Lower leg skin (tissue), 4 donors: Measurements from ENCODE around the gene FERMT3. TPM values are rescaled to one million over a fixed set of nuclear protein-coding genes. Genes with fewer than 3 reads are reported as not detected.

Experiments
- DNase-seq, 2 donors: peaks; one replicate each; pipeline ENCODE4 v3.0.0-alpha.2; 2019; ENCODE audit warnings: low spot score in 2 of 2
- H3K4me3 ChIP-seq: fragments of 200-600 bp; sonication (generic); 2 replicates; pipeline ENCODE4 v1.5.1; 2017; ENCODE audit warnings: mild to moderate bottlenecking, low read depth; ENCODE audit not compliant: poor library complexity, severe bottlenecking
- POLR2A ChIP-seq, 2 donors: fragments of 450-650 bp; IDR thresholded peaks; one replicate each; pipeline ENCODE4 v1.6.1; 2016 to 2017; ENCODE audit warnings: antibody characterized with exemption in 2 of 2, mild to moderate bottlenecking in 1 of 2, moderate library complexity in 1 of 2
- WGBS, 2 donors: methylation state at CpG; one replicate each; pipeline ENCODE4 v1.1.5; 2018; 5-methylcytosine and 5-hydroxymethylcytosine counted together
- intact Hi-C: fragments of 100-400 bp; cut with DNase I; formaldehyde crosslinking; loops from one replicate; pipeline ENCODE4 v1.15.0; 2023; ENCODE audit warnings: low total_unique reads
- total RNA-seq, 4 donors: library from RNA; depleted of rRNA; stranded (reverse); fragments of >200 nt; gene quantifications; one replicate each; pipeline ENCODE4 v1.1.0, GENCODE V29; 2016
- TF ChIP-seq, protein P1 (sequence below), 3 donors: fragments of 450-650 bp; IDR thresholded peaks; one replicate each; pipeline ENCODE4 v1.5.1; 2016; ENCODE audit warnings: antibody characterized with exemption in 3 of 3, mild to moderate bottlenecking in 3 of 3, moderate library complexity in 2 of 3

The FERMT3 gene
- total RNA-seq, 4 donors from 2014 or later, result 5.1 to 10.5 (median 8.9) TPM

DNA sequence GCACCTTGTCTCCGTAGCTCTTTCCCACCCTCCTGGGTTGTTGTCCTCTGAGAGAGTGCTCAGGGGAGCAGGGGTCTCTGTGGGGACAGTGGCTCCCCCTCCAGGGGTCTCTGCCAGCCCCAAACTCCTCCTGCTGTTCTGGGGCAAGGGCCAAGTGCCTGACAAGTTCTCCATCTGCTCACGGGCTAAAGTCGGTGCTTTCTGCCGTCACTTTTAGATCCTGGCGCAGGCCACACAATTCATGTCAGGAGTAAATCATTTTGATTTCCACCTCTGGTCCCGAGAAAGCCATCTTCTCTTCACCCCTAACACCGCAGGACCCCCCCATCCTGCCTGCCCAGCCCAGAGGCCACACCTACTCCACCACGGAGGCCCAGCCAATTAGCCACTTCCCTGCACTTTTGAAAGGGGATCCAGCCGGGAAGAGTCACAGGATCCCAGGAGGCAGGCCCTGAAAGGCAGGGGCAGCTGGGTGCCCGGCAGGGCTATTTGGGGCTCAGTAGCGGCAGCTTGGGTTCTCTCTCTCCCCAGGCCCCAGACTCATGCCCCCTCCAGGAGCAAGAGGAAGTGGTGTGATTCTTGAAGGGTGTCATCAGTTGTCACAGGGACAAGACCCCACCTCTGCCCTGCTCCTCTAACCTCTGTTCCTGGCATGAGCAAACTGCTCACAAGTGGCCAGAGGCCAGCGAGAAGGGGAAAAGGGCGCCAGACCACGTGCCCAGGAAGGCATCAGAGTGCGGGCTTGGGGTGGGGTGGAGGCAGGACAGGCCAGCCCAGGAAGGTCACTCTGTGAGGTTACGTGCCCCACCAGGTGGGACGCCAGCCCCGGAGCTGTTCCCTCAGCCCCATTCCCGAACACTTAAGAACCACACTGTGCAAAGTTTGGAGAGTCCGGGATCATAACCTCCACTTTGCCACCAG, 41.9 kb upstream of the FERMT3 start:
- intact Hi-C loops, result no loop called here
- H3K4me3 ChIP-seq, result peak overlapping the region; percentile 61
- TF ChIP-seq, protein P1, sequence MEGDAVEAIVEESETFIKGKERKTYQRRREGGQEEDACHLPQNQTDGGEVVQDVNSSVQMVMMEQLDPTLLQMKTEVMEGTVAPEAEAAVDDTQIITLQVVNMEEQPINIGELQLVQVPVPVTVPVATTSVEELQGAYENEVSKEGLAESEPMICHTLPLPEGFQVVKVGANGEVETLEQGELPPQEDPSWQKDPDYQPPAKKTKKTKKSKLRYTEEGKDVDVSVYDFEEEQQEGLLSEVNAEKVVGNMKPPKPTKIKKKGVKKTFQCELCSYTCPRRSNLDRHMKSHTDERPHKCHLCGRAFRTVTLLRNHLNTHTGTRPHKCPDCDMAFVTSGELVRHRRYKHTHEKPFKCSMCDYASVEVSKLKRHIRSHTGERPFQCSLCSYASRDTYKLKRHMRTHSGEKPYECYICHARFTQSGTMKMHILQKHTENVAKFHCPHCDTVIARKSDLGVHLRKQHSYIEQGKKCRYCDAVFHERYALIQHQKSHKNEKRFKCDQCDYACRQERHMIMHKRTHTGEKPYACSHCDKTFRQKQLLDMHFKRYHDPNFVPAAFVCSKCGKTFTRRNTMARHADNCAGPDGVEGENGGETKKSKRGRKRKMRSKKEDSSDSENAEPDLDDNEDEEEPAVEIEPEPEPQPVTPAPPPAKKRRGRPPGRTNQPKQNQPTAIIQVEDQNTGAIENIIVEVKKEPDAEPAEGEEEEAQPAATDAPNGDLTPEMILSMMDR (IDR thresholded peaks at IDR 0.05), result no peak
- TF ChIP-seq POLR2A (IDR thresholded peaks at IDR 0.05), result no peak
- no peak for DNase-seq
- 40 to 41% methylated on average over 20 of the region's 20 CpGs for WGBS, 2 donors

DNA sequence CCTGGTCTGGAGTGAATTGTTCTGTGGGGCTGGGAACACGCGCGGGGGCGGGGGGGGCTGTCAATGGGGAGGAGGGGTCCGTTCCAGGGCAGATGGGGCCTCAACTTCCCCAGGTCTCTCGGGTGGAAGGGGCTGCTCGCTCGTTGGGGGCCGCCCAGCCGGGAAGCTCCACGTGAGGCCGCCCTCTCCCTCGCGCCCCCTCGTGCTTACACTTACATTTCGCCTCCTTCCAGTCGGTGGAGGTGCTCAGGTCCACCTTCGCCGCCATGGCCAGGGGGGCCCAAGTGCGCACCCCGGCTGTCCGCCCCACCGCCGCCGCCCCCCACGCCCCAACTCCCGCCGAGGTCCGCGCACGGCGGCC, 41.1 kb upstream of the FERMT3 start:
- no peak for DNase-seq
- peak overlapping the region; percentile 61 for H3K4me3 ChIP-seq
- TF ChIP-seq, protein P1 (IDR thresholded peaks at IDR 0.05), result no peak
- TF ChIP-seq POLR2A (IDR thresholded peaks at IDR 0.05), result no peak
- 0 to 4% methylated on average over 3 to 14 of the region's 32 CpGs for WGBS, 2 donors
- intact Hi-C loops, result no loop called here

DNA sequence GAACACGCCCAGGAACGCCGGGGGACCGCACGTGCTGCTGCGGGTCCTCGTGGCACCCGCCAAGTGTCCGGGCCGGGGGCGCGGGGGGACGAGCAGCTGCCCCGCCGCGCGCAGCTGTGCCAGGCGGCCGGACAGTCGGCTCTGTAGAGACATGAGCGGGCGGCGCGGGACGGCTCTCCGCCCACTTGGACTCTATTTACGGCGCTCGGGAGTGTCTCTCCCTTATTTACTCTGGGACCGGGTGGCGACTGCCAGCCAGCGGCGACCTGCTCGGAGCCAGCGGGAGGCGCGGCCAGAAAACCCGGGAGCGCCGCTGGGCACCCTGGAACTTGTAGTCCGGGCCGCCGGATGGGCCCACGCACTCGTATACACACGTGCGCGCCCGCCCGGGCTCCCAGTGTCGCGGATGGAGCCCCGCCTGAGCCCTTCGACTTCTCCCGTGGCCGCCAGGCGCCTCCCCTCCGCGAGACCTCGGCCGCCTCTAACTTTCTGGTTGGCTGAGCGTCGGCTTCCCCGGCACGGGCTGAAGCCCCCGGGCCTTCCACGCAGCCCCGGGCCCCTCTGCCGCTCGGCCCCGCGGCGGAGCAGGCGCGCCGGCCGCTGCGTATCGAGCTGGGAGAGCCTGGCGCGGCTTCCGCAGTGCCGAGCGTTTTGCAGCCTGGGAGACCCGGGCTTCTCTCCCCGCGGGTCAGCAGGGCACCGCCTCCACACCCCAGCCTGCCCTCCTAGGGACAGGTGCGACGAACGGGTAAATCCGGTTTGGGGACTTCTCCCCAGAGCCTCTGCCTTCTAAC, 40.5 kb upstream of the FERMT3 start, which contains the start of gene MACROD1:
MACROD1 (minus strand) TSS at position 272 of the 794 bp plus-strand sequence; CDS start at position 153, 119 bp downstream.
- DNase-seq, result peak; percentile 83 to 97
- no peak for TF ChIP-seq POLR2A (IDR thresholded peaks at IDR 0.05)
- TF ChIP-seq, protein P1 (IDR thresholded peaks at IDR 0.05), result no peak
- 1% methylated on average over 31 to 61 of the region's 92 CpGs for WGBS, 2 donors

DNA sequence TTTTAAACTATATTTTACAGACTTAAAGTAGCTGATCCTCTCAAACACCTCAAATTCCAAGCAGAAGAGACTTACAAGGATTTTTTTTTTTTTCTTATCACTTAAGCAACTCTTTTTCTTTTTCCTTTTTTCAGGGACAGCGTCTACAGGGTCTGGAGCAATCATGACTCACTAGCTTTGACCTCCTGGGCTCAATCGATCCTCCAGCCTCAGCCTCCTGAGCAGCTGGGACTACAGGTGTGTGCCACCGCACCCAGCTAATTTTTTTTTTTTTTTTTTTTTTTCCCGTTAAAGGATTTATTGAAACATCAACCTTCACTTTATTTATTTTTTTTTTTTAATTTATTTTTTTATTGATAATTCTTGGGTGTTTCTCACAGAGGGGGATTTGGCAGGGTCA, 36.1 kb upstream of the FERMT3 start:
- WGBS, 2 donors, result 91 to 94% methylated on average over 4 of the region's 4 CpGs
- TF ChIP-seq POLR2A (IDR thresholded peaks at IDR 0.05), result no peak
- TF ChIP-seq, protein P1 (IDR thresholded peaks at IDR 0.05), result no peak
- DNase-seq, result no peak
- H3K4me3 ChIP-seq, result no peak overlapping the region
- intact Hi-C loops, result no loop called here

More for the DNA sequence above, 40.5 kb upstream of the FERMT3 start, which contains the start of gene MACROD1:
- peak within 1 kb of the TSS; percentile 61 for H3K4me3 ChIP-seq
- intact Hi-C loops, result no loop called here

DNA sequence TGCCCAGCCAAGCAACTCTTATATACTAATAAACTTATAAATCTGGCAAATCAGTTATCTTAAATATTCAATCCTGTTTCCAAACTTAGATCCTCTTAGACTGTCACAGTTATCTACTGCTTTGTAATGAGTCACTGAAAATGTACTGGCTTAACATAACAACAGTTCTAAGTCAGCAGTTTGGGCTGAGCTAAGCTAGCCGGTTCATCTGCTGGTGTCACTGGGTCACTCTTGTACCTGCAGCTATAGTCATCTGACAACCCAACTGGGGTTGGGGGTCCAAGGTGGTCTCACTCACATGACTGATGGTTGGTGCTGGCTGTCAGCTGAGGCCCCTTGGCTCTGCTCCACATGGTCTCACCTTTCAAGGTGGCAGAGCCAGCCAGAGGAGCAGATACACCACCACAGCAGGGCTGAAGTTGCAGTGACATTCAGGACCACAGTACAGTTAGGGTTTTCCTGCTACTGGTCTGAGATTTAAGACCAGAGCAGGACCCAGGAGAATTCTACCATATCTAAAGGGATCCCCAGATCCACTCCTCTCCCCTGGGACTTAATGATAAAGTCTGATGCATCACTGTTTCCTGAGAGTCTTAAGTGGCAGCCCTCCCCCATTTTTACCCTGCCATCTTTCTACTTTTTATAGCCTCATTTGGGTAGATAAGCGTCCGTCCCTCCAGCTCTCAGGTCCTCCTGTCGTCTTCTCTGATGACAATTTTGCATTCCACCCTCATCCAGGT, 32.7 kb upstream of the FERMT3 start:
- no peak for TF ChIP-seq POLR2A (IDR thresholded peaks at IDR 0.05)
- TF ChIP-seq, protein P1 (IDR thresholded peaks at IDR 0.05), result no peak
- 89 to 94% methylated on average over 4 of the region's 4 CpGs for WGBS, 2 donors
- DNase-seq, result no peak
- intact Hi-C loops, result no loop called here
- H3K4me3 ChIP-seq, result no peak overlapping the region
